ENCODE measurements around the gene CD37.

GRCh38 chr19:49368711-49369358 is 33.6 kb downstream of the CD37 start:
- TF ChIP-seq CTCF (IDR thresholded peaks at IDR 0.05) (no peak), POLR2A (IDR thresholded peaks at IDR 0.05) (no peak)
